Midbrain (tissue), 1 donor: ENCODE results near the gene PRODH.
"Not testable (repeated sequence)": the region's sequence is repeated elsewhere in the genome, so short reads cannot be mapped to it uniquely, and the experiment has no call there.

Source experiments
- DNase-seq: peaks from one replicate; lab custom pipeline; 2025; lab: John Stamatoyannopoulos, UW

Gene PRODH, protein sequence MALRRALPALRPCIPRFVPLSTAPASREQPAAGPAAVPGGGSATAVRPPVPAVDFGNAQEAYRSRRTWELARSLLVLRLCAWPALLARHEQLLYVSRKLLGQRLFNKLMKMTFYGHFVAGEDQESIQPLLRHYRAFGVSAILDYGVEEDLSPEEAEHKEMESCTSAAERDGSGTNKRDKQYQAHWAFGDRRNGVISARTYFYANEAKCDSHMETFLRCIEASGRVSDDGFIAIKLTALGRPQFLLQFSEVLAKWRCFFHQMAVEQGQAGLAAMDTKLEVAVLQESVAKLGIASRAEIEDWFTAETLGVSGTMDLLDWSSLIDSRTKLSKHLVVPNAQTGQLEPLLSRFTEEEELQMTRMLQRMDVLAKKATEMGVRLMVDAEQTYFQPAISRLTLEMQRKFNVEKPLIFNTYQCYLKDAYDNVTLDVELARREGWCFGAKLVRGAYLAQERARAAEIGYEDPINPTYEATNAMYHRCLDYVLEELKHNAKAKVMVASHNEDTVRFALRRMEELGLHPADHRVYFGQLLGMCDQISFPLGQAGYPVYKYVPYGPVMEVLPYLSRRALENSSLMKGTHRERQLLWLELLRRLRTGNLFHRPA

DNA sequence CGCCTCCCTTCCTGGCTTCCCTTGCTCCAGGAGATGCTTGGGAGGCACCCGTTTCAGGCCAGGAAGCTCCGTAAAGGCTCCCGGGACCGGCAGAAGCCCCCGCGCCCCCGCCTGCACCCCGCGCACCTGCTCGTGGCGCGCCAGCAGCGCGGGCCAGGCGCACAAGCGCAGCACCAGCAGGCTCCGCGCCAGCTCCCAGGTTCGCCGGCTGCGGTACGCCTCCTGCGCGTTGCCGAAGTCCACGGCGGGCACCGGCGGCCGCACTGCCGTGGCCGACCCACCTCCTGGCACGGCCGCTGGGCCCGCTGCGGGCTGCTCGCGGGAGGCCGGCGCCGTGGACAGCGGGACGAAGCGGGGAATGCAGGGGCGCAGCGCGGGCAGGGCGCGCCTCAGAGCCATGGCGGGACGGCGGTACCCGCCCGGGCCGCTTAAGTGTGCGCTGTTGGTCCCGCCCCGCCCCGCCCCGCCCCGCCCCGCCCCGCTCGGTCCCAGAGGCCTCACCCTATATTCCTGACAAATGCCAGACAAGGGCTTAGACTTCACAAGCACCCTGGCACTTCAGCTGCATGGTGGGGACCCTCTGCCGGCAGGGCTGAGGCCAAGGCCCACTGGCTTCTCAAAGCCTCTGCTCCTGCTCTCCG lies at the start of gene PRODH:
Gene PRODH, minus strand, starts transcription at position 405 of the 641 bp plus-strand sequence. Its CDS starts 6 bp downstream, at position 399.
- DNase-seq, result no peak

DNA sequence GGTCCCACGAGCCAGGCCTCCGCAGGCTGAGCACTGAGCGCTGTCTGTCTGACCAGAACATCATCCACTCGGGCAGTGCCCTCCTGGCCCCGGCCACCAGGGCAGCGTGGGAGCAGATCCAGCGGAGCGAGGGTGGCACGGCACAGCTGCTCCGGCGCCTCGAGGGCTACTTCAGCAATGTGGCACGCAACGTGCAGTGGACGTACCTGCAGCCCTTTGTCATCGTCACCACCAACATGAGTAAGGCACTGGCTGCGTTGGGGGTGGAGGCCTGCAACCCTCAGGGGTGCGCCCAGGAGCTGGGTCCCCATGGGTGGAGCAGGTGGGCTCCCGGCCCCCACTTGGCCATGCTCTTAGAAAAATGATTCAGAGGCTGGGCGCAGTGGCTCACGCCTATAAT lies 49.7 kb upstream of the PRODH start:
- no peak for DNase-seq

DNA sequence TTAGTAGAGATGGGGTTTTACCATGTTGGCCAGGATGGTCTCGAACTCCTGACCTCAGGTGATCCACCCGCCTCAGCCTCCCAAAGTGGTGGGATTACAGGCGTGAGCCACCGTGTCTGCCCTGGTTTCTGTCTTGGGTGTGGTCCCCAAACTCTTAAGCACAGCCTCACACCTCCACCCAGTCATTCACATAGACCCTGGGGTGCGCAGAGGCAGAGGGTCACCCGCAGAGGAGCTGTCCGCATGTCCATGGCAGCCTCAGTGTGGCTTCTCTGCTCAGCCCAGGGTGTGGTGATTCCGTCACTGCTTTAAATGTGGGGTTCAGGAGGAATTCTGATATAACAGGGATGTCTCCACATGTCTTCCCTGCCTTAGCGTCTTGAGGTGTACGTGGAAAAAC lies 48.5 kb upstream of the PRODH start:
- no peak for DNase-seq

GRCh38 chr22:18983120-18983651 lies 47.1 kb upstream of the PRODH start:
- no peak for DNase-seq

GRCh38 chr22:18980829-18981228 lies 44.7 kb upstream of the PRODH start:
- no peak for DNase-seq

DNA sequence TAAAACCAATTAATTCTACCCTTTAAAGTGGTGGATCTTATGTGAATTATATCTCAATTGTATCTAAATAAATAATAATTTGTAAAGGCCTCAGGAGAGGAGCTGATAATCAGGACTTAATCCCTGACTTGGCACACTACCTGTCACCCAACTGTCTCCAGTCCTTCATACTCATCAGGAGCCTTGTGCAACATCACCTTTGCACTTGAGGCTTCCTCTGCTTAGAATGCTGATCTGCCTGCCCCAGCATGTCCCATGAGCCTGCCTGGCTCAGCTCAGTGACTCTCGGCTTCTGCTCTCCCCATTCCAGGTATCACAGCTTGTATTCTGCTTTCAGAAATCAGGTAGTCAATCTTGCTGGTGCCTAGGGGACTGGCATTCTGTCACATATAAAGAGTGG lies 43.9 kb upstream of the PRODH start:
- no peak for DNase-seq

DNA sequence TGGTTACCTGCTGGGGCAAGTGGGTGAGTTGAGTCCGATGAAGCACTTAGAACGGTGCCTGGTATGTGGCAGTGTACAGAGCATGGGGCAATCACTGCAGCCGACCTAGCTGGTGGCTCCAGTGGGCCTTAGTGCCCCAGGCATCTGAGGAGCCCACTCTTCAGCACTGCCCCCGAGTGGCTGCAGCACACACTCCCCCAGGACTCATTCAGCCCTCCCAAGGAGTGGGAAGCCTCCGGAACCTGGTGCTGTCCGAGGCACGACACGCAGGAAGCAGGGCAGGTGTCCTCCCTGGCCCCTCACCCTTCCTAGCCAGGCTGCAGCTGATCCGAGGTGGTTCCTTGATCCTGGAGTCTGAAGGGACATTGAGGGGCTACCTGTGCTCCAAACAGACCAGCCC lies 42.4 kb upstream of the PRODH start:
- no peak for DNase-seq

GRCh38 chr22:18977824-18978425 lies 41.8 kb upstream of the PRODH start:
- DNase-seq, result no peak

DNA sequence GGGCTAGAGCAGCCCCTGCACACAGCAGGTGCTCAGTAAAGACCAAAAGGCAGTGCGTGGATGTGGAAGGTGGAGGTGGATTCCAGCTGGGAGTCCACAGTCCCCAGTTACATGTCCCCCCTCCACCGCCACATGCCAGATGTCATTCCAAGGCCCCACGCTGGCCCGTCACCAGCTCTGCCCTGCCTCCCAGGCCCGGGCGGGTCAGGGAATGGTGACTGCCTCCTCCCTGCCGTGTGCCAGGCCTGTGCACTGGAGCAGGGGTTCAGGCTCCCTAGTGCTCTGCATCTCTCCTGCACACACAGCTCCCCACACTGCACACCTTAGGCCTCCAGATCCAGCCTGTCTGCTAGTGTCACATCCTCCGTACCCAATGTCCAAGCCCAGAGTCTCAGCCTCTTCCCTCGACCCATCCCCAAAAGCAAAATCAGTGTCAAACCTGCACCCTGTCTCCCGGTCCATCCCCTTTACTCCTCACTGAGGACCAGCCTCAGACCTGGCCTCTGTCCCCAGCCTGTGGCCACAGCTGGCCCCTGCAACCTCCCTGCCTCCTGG lies 40.2 kb upstream of the PRODH start:
- DNase-seq, result no peak

DNA sequence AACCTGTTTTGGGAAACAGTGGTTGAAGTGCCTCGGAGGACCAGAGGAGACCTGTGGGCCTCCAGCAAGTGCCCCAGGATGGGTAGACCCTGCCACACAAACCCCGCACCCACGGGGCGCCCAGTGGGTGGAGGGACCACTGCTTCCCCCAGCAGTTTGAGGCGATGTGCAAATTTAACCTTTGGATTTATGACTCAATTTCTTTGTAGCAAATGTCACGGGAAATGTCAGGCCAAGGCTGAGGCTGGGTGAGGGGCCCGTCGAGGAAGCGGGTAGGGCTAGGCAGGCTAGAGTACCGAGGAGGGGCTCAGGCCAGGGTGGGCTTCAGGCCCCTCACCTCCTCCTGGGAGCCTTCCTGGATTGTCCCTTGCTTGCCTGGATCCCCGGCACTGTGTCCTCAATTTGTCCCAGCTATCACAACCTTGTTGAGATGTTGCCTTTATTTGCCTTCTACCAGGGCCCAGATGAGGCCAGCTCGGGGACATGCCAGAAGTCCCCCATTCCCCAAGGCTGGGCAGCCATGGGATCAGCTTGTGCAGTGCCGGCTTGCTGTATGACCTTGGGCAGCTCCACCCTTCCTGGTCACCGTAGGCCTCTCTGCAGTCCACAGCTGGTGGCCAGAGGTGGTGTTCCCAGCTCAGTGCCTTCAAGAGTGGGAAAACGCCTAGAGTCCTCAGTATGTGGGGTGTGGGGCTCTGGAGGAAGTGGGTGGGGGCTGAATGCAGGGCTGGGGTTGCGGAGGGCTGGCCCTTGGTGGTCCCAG lies 39.5 kb upstream of the PRODH start:
- no peak for DNase-seq

GRCh38 chr22:18974477-18975180 lies 38.5 kb upstream of the PRODH start:
- DNase-seq, result no peak

DNA sequence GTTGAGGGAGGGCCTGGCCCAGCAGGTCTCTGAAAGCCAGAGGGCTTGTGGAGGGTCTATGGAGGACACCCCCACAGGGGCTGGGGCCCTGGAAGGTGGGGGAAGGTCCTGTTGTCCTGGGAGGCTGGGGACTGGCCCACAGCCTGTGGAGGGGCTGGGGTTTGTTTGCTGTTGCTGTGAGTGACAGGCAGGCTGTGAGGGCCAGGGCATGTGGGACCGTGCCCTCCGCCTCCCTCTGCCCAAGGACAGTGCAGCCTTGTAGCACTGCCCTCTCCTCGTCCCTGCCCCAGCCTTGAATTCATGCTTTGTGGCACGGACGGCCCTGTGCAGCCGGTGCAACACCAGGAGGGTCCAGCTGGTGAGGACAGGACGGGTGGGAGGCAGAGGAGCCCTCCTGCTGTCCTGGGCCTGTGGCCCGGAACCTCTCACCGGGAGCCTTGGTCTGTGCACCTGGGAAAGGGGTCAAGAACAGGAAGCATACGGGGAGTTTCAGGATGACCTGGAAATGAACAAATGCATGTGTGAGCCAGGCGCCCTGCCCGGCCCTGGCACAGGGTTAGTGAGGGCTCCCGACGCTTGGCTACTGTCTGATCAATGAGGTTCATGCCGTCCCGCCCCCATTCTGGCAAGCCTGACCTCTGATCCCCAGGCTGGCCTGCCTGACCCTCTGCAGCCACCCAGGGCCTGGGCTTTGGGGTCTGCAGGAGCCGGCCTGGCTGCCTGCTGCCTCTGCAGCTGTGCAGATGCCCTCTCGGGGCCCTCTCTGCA lies 37.4 kb upstream of the PRODH start:
- DNase-seq, result no peak

- not testable (repeated sequence) for DNase-seq
Measured at GRCh38 chr22:18972591-18972990, 36.5 kb upstream of the PRODH start.

GRCh38 chr22:18972029-18972428 lies 35.9 kb upstream of the PRODH start:
- not testable (repeated sequence) for DNase-seq

GRCh38 chr22:18971321-18971751 lies 35.2 kb upstream of the PRODH start:
- DNase-seq, result no peak

DNA sequence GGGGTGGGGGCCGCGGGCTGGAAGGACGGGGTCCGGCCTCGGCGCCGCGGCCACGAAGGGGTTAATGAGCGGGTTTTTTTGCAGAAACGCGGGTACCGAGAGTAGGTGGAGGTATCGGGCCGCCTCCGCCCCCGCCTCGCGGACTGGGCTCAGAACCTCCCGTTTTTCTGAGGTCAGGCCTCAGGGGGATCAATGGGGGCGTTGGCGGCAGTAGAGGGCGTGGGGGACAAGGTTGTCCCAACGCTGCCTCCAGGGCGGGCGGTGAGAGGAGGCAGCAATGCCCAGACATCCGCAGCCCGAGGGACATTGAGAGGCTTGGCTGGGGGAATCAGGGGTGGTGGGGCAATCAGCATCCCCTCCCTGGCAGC lies 34.8 kb upstream of the PRODH start:
- no peak for DNase-seq

- no peak for DNase-seq
Measured at GRCh38 chr22:18970176-18970947, 34.3 kb upstream of the PRODH start.

GRCh38 chr22:18969158-18969942 lies 33.3 kb upstream of the PRODH start:
- not testable (repeated sequence) for DNase-seq
